Esophagus muscularis mucosa (tissue), 3 donors: ENCODE results near the gene PIP4P1.

Source experiments
- CTCF ChIP-seq, 3 experiments: fragments of 200-600 bp in 2 of 3; fragments of 450-650 bp in 1 of 3; sonication (generic) in 2 of 3; IDR thresholded peaks; one replicate each; pipeline ENCODE4 v1.5.1; 2017 to 2019; ENCODE audit warnings: antibody characterized with exemption in 3 of 3, mild to moderate bottlenecking in 2 of 3, moderate library complexity in 1 of 3
- POLR2A ChIP-seq: fragments of 450-650 bp; IDR thresholded peaks from one replicate; pipeline ENCODE4 v1.6.1; 2017; ENCODE audit warnings: antibody characterized with exemption, moderate library complexity, mild to moderate bottlenecking, low read depth
- POLR2AphosphoS5 ChIP-seq, 2 donors: sonication (generic); formaldehyde crosslinking; IDR thresholded peaks; one replicate each; pipeline ENCODE4 v1.6.1; 2017; ENCODE audit warnings: antibody characterized with exemption in 2 of 2

DNA sequence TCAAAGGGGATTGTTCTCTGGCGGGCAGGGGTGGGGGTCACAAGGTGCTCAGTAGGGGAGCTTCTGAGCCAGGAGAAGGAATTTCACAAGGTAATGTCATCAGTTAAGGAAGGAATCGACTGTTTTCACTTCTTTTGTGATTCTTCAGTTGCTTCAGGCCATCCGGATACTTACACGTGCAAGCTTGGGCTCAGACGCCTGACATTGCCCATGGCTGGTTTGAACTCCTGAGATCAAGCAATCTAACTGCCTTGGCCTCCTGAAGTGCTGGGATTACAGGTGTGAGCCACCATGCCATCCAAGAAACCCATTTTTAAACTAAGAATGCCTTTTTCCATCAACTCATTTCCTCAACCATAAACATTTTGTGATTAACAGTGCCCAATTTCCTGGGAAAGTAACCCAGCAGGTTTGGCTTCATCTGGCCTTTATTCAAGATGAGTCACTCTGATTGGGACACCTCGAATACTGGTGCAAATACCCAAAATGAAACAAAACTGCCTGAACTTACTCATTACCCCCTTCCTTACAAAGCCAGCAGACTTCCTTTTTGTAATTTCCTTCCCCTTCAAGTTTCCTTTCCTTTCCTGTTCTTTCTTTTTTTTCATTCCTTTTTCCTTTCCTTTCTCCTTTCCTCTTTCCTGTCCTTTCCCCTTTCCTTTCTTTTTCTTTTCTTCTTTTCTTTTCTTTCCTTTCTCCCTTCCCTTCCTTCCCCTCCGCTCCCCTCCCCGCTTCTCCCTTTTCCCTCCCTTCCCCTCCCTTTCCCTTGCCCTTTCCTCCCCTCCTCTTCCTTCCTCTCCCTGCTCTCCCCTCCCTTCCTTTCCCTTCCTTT is 33.9 kb upstream of the PIP4P1 start:
- TF ChIP-seq CTCF (IDR thresholded peaks at IDR 0.05) (no peak), POLR2AphosphoS5 (IDR thresholded peaks at IDR 0.05) (no peak), POLR2A (no peak)
